HL-60 (cell line): ENCODE data around the gene KIF12.

Experiments used
- CTCF ChIP-seq: IDR thresholded peaks from one replicate; pipeline ENCODE4 v1.5.1; 2011; ENCODE audit warnings: low read length, control low read depth, inconsistent platforms; ENCODE audit not compliant: insufficient read depth
- POLR2AphosphoS5 ChIP-seq: IDR thresholded peaks from 2 replicates; pipeline ENCODE4 v1.6.1; 2012; ENCODE audit warnings: low read depth

DNA sequence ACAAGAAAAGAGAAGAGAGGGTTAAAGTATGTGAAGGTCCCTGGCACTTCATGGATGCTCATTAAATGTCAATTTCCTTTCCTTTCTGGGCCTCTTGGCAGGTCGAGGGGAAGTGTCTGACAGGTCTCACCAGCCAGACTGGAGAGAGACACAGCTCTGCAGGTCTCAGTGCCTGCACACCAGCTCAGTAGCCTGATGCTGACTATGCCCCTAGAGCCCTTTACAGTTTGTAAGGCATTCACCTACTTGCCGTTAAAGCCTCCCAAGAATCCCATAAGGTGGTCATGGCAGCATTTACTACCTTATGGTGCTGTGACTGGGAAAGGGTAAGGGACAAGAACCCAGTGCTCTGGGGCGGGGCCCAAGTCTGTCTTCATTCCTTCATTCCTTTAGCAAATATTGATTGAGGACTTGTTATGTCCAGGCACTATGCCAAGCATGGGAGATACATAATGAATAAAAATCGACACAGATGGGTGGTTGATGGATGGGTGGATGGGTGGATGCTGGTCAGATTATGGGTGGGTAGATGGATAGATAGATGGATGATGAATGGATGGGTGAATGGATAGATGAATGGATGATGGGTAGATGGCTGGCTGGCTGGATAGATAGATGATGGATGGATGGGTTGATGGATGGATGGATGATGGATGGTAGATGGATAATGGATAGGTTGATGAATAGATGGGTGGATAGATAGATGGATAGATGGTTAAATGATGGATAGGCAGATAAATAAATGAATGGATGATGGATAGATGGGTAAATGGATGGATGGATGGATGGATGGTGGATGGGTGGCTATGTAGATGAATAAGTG is 21.3 kb upstream of the KIF12 start:
- TF ChIP-seq CTCF (no peak), POLR2AphosphoS5 (no peak)
